Progenitor cell of endocrine pancreas (in vitro differentiated cells): Measurements from ENCODE around the gene PCDHGB4. TPM values are rescaled to one million over a fixed set of nuclear protein-coding genes. Genes with fewer than 3 reads are reported as not detected.
A peak's percentile ranks its signal among the peaks of the same experiment; 100 is the strongest.
"Not testable (repeated sequence)": the region's sequence is repeated elsewhere in the genome, so short reads cannot be mapped to it uniquely, and the experiment has no call there.

Experiments
- DNase-seq: peaks from one replicate; pipeline ENCODE4 v3.0.0; 2021; ENCODE audit warnings: low spot score; ENCODE audit not compliant: unreplicated experiment
- H3K27ac Mint-ChIP-seq: 2 replicates; pipeline ENCODE4 v1.8.0; 2021; ENCODE audit warnings: mild to moderate bottlenecking, moderate library complexity, mixed read lengths
- H3K27me3 Mint-ChIP-seq: 2 replicates; pipeline ENCODE4 v1.8.0; 2021; ENCODE audit warnings: mixed read lengths
- H3K36me3 Mint-ChIP-seq: 2 replicates; pipeline ENCODE4 v1.8.0; 2022; ENCODE audit warnings: mixed read lengths; ENCODE audit not compliant: insufficient read depth
- H3K4me1 Mint-ChIP-seq: 2 replicates; pipeline ENCODE4 v1.8.0; 2021; ENCODE audit warnings: low read depth, mixed read lengths
- H3K4me3 Mint-ChIP-seq: 2 replicates; pipeline ENCODE4 v1.8.0; 2021; ENCODE audit warnings: low read depth, mild to moderate bottlenecking, moderate library complexity, mixed read lengths
- H3K9me3 Mint-ChIP-seq: 2 replicates; pipeline ENCODE4 v1.8.0; 2021; ENCODE audit warnings: low read depth, mixed read lengths
- total RNA-seq: library from RNA; stranded (reverse); gene quantifications from 2 replicates; pipeline ENCODE4 v1.2.1, GENCODE V29; 2021
- TF ChIP-seq, protein P1 (sequence below): fragments of 200-600 bp; sonication (generic); IDR thresholded peaks from one replicate; pipeline ENCODE4 v1.5.0; 2021; ENCODE audit warnings: antibody characterized with exemption, mild to moderate bottlenecking; ENCODE audit not compliant: unreplicated experiment

The PCDHGB4 gene
- total RNA-seq, 1 donor from 2014 or later, result 16.1 TPM

DNA sequence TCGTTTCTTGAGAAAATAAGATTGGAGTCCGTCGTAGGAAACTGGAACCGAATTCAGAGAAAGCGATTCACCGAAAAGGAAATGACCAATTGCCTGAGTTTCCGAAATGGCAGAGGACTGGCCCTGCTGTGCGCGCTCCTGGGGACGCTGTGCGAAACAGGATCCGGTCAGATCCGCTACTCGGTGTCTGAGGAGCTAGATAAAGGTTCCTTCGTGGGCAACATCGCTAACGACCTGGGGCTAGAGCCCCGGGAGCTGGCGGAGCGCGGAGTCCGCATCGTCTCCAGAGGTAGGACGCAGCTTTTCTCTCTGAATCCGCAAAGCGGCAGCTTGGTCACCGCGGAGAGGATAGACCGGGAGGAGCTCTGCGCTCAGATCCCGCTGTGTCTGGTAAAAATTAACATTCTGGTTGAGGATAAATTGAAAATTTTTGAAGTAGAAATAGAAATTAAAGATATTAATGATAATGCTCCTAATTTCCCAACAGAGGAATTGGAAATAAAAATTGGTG, 43.5 kb upstream of the PCDHGB4 start:
- Mint-ChIP-seq H3K9me3 (peaks cover 37% of the 10 kb centered on the region), H3K4me1 (no peaks in the 10 kb centered on the region), H3K27me3 (no peaks in the 10 kb centered on the region), H3K4me3 (peak overlapping the region; percentile 49), H3K36me3 (peaks cover 11% of the 10 kb centered on the region), H3K27ac (no peak overlapping the region)
- TF ChIP-seq, protein P1, sequence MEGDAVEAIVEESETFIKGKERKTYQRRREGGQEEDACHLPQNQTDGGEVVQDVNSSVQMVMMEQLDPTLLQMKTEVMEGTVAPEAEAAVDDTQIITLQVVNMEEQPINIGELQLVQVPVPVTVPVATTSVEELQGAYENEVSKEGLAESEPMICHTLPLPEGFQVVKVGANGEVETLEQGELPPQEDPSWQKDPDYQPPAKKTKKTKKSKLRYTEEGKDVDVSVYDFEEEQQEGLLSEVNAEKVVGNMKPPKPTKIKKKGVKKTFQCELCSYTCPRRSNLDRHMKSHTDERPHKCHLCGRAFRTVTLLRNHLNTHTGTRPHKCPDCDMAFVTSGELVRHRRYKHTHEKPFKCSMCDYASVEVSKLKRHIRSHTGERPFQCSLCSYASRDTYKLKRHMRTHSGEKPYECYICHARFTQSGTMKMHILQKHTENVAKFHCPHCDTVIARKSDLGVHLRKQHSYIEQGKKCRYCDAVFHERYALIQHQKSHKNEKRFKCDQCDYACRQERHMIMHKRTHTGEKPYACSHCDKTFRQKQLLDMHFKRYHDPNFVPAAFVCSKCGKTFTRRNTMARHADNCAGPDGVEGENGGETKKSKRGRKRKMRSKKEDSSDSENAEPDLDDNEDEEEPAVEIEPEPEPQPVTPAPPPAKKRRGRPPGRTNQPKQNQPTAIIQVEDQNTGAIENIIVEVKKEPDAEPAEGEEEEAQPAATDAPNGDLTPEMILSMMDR, result no peak
- DNase-seq, result no peak

DNA sequence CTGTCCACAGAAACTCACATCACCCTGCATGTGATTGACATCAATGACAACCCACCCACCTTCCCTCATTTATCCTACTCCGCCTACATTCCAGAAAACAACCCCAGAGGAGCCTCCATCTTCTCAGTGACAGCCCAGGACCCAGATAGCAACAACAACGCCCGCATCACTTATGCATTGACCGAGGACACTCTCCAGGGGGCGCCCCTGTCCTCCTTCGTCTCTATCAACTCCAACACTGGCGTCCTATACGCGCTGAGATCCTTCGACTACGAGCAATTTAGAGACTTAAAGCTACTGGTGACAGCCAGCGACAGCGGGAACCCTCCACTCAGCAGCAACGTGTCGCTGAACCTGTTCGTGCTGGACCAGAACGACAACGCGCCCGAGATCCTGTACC, 42.2 kb upstream of the PCDHGB4 start:
- peaks cover 39% of the 10 kb centered on the region for H3K9me3 Mint-ChIP-seq
- H3K4me1 Mint-ChIP-seq, result no peaks in the 10 kb centered on the region
- H3K27me3 Mint-ChIP-seq, result no peaks in the 10 kb centered on the region
- DNase-seq, result no peak
- TF ChIP-seq, protein P1, result no peak
- H3K4me3 Mint-ChIP-seq, result no peak overlapping the region
- peaks cover 8% of the 10 kb centered on the region for H3K36me3 Mint-ChIP-seq
- H3K27ac Mint-ChIP-seq, result no peak overlapping the region

DNA sequence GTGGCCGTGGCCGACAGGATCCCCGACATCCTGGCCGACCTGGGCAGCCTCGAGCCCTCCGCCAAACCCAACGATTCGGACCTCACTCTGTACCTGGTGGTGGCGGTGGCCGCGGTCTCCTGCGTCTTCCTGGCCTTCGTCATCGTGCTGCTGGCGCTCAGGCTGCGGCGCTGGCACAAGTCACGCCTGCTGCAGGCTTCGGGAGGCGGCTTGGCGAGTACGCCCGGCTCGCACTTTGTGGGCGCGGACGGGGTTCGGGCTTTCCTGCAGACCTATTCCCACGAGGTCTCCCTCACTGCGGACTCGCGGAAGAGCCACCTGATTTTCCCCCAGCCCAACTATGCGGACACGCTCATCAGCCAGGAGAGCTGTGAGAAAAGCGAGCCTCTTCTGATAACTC, 41.5 kb upstream of the PCDHGB4 start:
- H3K9me3 Mint-ChIP-seq, result peaks cover 40% of the 10 kb centered on the region
- not testable (repeated sequence) for H3K27ac Mint-ChIP-seq, DNase-seq, H3K36me3 Mint-ChIP-seq, H3K4me3 Mint-ChIP-seq, H3K4me1 Mint-ChIP-seq, H3K27me3 Mint-ChIP-seq

DNA sequence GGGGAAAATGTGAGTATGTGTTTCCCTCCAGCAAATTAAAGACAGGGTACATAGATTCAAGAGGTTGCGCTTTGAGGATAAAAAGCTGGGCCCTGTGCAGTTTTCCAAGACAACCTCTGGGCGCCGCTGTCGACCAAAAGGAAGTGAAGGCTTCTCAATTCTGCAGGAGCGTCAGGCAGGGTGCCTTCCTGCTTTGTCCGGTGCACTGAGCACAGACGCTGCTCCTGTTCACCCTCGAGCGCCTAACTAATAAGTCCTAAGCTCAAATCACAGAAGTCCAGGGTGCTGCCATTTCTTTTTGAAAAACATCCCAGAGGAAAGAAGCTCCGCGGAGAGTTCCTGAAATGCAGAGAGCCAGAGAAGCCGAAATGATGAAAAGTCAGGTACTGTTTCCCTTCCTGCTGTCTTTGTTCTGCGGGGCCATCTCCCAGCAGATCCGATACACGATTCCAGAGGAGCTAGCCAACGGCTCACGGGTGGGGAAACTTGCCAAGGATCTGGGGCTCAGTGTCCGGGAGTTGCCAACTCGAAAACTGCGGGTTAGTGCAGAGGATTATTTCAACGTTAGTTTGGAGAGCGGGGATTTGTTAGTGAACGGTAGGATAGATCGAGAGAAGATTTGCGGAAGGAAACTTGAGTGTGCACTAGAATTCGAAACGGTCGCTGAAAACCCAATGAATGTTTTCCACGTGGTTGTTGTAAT, 37.4 kb upstream of the PCDHGB4 start, which contains the start of gene PCDHGB1:
Gene PCDHGB1, plus strand, starts transcription at position 183 of the 703 bp plus-strand sequence. Its CDS starts 162 bp downstream, at position 345.
- H3K27ac Mint-ChIP-seq, result no peak within 1 kb of the TSS
- peaks cover 32% of the 10 kb centered on the region for H3K9me3 Mint-ChIP-seq
- TF ChIP-seq, protein P1, result peak; percentile 22
- no peaks in the 10 kb centered on the region for H3K4me1 Mint-ChIP-seq
- H3K4me3 Mint-ChIP-seq, result peak within 1 kb of the TSS; percentile 37
- no peaks in the 10 kb centered on the region for H3K27me3 Mint-ChIP-seq
- peaks cover 9% of the 10 kb centered on the region for H3K36me3 Mint-ChIP-seq
- no peak for DNase-seq

DNA sequence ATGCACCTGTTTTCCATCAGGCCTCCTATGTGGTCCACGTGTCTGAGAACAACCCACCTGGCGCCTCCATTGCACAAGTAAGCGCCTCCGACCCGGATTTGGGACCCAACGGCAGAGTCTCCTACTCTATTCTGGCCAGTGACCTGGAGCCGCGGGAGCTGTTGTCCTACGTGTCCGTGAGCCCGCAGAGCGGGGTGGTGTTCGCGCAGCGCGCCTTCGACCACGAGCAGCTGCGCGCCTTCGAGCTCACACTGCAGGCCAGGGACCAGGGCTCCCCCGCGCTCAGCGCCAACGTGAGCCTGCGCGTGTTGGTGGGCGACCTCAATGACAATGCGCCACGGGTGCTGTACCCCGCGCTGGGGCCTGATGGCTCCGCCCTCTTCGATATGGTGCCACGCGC, 35.9 kb upstream of the PCDHGB4 start:
- Mint-ChIP-seq H3K27ac (no peak overlapping the region), H3K27me3 (no peaks in the 10 kb centered on the region), H3K9me3 (peaks cover 38% of the 10 kb centered on the region), H3K4me1 (no peaks in the 10 kb centered on the region), H3K4me3 (no peak overlapping the region), H3K36me3 (peaks cover 10% of the 10 kb centered on the region)
- TF ChIP-seq, protein P1, result no peak
- no peak for DNase-seq
